DND-41 (cell line): Measurements from ENCODE around the gene MSL2.

Experiments used
- ATAC-seq: fragments of 200-7000 bp; cut with Tn5 transposase; 3 replicates; pipeline ENCODE4 v1.9.1; 2021; ENCODE audit warnings: low read depth; ENCODE audit not compliant: insufficient read depth
- DNase-seq: peaks from one replicate; pipeline ENCODE4 v3.0.0-alpha.2; 2020
- H2AFZ ChIP-seq: 2 replicates; pipeline ENCODE4 v1.6.0; 2012; ENCODE audit warnings: low read depth, low read length
- H3K27ac ChIP-seq: 2 replicates; pipeline ENCODE4 v1.5.1; 2012; ENCODE audit warnings: low read length, inconsistent platforms
- H3K27me3 ChIP-seq: fragments of 200-600 bp; sonication (generic); 2 replicates; pipeline ENCODE4 v1.6.0; 2012; ENCODE audit warnings: low read length, mild to moderate bottlenecking, inconsistent platforms; ENCODE audit not compliant: insufficient read depth, poor library complexity
- H3K36me3 ChIP-seq: 2 replicates; pipeline ENCODE4 v1.5.1; 2012; ENCODE audit warnings: low read length, inconsistent platforms; ENCODE audit not compliant: insufficient read depth
- H3K4me1 ChIP-seq: 2 replicates; pipeline ENCODE4 v1.5.1; 2012; ENCODE audit warnings: mild to moderate bottlenecking, low read length; ENCODE audit not compliant: insufficient read depth
- H3K4me2 ChIP-seq: 2 replicates; pipeline ENCODE4 v1.6.0; 2012; ENCODE audit warnings: mild to moderate bottlenecking, moderate library complexity, low read length, inconsistent platforms; ENCODE audit not compliant: insufficient read depth
- H3K4me3 ChIP-seq, 2 experiments: fragments of 200-600 bp in 1 of 2; shearing (Covaris generic) in 1 of 2; 2 replicates each; pipeline ENCODE4 v1.5.1; 2012 to 2016; ENCODE audit warnings: inconsistent platforms in 2 of 2, low read length in 2 of 2, mild to moderate bottlenecking in 2 of 2, low read depth in 1 of 2, moderate library complexity in 1 of 2
- H3K79me2 ChIP-seq: 2 replicates; pipeline ENCODE4 v1.6.0; 2012; ENCODE audit warnings: low read length, inconsistent platforms; ENCODE audit not compliant: insufficient read depth
- H3K9ac ChIP-seq: 2 replicates; pipeline ENCODE4 v1.6.0; 2012; ENCODE audit warnings: low read depth, mild to moderate bottlenecking, inconsistent platforms, low read length, moderate library complexity
- H3K9me3 ChIP-seq: 2 replicates; pipeline ENCODE4 v1.5.1; 2012; ENCODE audit warnings: low read length, moderate library complexity, mild to moderate bottlenecking, inconsistent platforms; ENCODE audit not compliant: insufficient read depth, severe bottlenecking
- H4K20me1 ChIP-seq: 2 replicates; pipeline ENCODE4 v1.6.0; 2012; ENCODE audit warnings: low read length; ENCODE audit not compliant: insufficient read depth
- CTCF ChIP-seq: IDR thresholded peaks from 2 replicates; pipeline ENCODE4 v1.5.1; 2012; ENCODE audit warnings: borderline replicate concordance, low read length, moderate library complexity, mild to moderate bottlenecking; ENCODE audit not compliant: poor library complexity, severe bottlenecking; ENCODE audit errors: extremely low read depth
- EZH2 ChIP-seq: IDR thresholded peaks from 3 replicates; pipeline ENCODE4 v1.6.1; 2012; ENCODE audit warnings: borderline replicate concordance, low read depth, mild to moderate bottlenecking, moderate library complexity, low read length, inconsistent platforms; ENCODE audit not compliant: severe bottlenecking

MSL2 gene

GRCh38 chr3:136105044-136105443, 91.1 kb downstream of the MSL2 start:
- H3K36me3 ChIP-seq: no peaks in the 10 kb centered on the region
- H3K9me3 ChIP-seq: no peaks in the 10 kb centered on the region
- H3K4me2 ChIP-seq: no peak overlapping the region
- no peaks in the 10 kb centered on the region for H4K20me1 ChIP-seq
- ATAC-seq (peak; percentile 98), DNase-seq (peak; percentile 91)
- peak overlapping the region; percentile 61 for H3K27ac ChIP-seq
- H3K27me3 ChIP-seq: no peaks in the 10 kb centered on the region
- H3K79me2 ChIP-seq: no peaks in the 10 kb centered on the region
- H3K4me3 ChIP-seq: no peak overlapping the region
- H3K4me1 ChIP-seq: peaks cover 33% of the 10 kb centered on the region
- H3K9ac ChIP-seq: no peak overlapping the region
- no peak overlapping the region for H2AFZ ChIP-seq
- TF ChIP-seq CTCF (no peak), EZH2 (no peak)
